K562 (cell line): ENCODE results near the gene TRRAP. TPM values are rescaled to one million over a fixed set of nuclear protein-coding genes. Genes with fewer than 3 reads are reported as not detected.

Experiments
- polyA plus RNA-seq, 8 experiments: library from polyadenylated mRNA; depleted of rRNA in 4 of 8; stranded (reverse) in 5 of 8; unstranded in 3 of 8; fragments of >200 nt; fragmentation: Nextera tagmentation in 2 of 8; fragmentation: Illumina TruSeq in 1 of 8; extraction: Ambion mirVana in 2 of 8; extraction: Trizol in 1 of 8; gene quantifications; 2 replicates each; pipeline versions ENCODE4 v1.2.1 to v1.2.3, GENCODE V29; 2011 to 2014; ENCODE audit warnings: inconsistent platforms in 1 of 8, missing spikeins in 1 of 8
- total RNA-seq, 7 experiments: library from RNA; depleted of rRNA in 6 of 7; stranded (reverse); fragments of >200 nt in 6 of 7; fragmentation: Illumina TruSeq in 2 of 7; extraction: Trizol in 2 of 7; gene quantifications; 2 replicates each; pipeline versions ENCODE4 v1.2.1 to v1.2.3, GENCODE V29; 2011 to 2021; ENCODE audit warnings: low replicate concordance in 1 of 7
- TF ChIP-seq, protein P1 (sequence below): sonication (generic); formaldehyde crosslinking; IDR thresholded peaks from 2 replicates; pipeline ENCODE4 v1.8.0; 2023; ENCODE audit warnings: missing genetic modification reagents, mild to moderate bottlenecking, borderline replicate concordance
- TF ChIP-seq, protein P2 (sequence below): fragments of 250-450 bp; sonication (Bioruptor Pico); IDR thresholded peaks from 2 replicates; pipeline ENCODE4 v1.5.0; 2022; ENCODE audit warnings: mild to moderate bottlenecking

TRRAP gene
- total and polyA plus RNA-seq, 9 of the 15 experiments (the other 6 are each of a cell fraction or from before 2014, with no cell fraction given) = 1.3 to 47.2 (median 9.7) TPM

DNA sequence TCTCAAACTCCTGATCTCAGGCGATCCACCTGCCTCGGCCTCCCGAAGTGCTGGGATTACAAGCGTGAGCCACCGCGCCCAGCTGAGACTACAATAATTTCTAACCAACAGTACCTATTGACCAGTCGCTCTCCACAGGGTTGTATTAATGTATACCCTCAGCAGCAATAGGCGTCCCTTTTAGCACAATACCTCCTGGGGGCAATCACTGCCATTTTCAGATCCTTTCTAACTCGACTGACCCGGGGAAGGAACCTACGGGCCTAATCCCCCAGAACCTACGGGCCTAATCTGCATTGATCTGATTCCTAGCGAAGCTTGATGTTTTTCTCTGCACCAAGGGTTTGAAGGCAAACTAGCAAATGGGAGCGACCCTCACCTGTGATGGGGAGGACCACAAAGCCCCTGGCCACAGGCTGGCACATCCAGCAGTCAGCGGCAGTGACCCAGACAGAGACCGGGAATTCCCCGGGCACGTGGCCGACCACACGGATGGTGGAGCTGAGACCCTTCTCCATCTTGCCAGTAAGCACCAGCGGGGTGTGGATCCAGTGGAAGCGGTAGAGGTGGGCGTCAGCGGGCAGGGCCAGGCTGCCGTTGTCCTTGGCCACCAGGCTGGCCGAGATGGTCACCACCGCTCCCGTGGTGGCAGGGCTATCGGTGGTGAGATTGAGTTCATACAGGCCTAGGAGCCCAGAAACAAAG is 15.5 kb upstream of the TRRAP start (continued):
- TF ChIP-seq, protein P1, sequence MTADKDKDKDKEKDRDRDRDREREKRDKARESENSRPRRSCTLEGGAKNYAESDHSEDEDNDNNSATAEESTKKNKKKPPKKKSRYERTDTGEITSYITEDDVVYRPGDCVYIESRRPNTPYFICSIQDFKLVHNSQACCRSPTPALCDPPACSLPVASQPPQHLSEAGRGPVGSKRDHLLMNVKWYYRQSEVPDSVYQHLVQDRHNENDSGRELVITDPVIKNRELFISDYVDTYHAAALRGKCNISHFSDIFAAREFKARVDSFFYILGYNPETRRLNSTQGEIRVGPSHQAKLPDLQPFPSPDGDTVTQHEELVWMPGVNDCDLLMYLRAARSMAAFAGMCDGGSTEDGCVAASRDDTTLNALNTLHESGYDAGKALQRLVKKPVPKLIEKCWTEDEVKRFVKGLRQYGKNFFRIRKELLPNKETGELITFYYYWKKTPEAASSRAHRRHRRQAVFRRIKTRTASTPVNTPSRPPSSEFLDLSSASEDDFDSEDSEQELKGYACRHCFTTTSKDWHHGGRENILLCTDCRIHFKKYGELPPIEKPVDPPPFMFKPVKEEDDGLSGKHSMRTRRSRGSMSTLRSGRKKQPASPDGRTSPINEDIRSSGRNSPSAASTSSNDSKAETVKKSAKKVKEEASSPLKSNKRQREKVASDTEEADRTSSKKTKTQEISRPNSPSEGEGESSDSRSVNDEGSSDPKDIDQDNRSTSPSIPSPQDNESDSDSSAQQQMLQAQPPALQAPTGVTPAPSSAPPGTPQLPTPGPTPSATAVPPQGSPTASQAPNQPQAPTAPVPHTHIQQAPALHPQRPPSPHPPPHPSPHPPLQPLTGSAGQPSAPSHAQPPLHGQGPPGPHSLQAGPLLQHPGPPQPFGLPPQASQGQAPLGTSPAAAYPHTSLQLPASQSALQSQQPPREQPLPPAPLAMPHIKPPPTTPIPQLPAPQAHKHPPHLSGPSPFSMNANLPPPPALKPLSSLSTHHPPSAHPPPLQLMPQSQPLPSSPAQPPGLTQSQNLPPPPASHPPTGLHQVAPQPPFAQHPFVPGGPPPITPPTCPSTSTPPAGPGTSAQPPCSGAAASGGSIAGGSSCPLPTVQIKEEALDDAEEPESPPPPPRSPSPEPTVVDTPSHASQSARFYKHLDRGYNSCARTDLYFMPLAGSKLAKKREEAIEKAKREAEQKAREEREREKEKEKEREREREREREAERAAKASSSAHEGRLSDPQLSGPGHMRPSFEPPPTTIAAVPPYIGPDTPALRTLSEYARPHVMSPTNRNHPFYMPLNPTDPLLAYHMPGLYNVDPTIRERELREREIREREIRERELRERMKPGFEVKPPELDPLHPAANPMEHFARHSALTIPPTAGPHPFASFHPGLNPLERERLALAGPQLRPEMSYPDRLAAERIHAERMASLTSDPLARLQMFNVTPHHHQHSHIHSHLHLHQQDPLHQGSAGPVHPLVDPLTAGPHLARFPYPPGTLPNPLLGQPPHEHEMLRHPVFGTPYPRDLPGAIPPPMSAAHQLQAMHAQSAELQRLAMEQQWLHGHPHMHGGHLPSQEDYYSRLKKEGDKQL (CRISPR knock-in tag) = no peak
- TF ChIP-seq, protein P2, sequence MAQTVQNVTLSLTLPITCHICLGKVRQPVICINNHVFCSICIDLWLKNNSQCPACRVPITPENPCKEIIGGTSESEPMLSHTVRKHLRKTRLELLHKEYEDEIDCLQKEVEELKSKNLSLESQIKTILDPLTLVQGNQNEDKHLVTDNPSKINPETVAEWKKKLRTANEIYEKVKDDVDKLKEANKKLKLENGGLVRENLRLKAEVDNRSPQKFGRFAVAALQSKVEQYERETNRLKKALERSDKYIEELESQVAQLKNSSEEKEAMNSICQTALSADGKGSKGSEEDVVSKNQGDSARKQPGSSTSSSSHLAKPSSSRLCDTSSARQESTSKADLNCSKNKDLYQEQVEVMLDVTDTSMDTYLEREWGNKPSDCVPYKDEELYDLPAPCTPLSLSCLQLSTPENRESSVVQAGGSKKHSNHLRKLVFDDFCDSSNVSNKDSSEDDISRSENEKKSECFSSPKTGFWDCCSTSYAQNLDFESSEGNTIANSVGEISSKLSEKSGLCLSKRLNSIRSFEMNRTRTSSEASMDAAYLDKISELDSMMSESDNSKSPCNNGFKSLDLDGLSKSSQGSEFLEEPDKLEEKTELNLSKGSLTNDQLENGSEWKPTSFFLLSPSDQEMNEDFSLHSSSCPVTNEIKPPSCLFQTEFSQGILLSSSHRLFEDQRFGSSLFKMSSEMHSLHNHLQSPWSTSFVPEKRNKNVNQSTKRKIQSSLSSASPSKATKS = no peak
